CD4-positive, CD25-positive, alpha-beta regulatory T cell (primary cell): ENCODE measurements around the gene TIMM23. TPM values are rescaled to one million over a fixed set of nuclear protein-coding genes. Genes with fewer than 3 reads are reported as not detected.
"Not testable (repeated sequence)": the region's sequence is repeated elsewhere in the genome, so short reads cannot be mapped to it uniquely, and the experiment has no call there.

Experiments used
- ATAC-seq, 2 donors: fragments of 150-1000 bp; cut with Tn5 transposase; one replicate each; pipeline ENCODE4 v1.10.0; 2021; ENCODE audit warnings: low read depth in 2 of 2, moderate number of reproducible peaks in 2 of 2, moderate library complexity in 1 of 2
- DNase-seq, 3 donors: peaks; one replicate each; pipeline versions ENCODE4 v3.0.0 to v3.0.0-alpha.2; 2012 to 2022; ENCODE audit warnings: mixed read lengths in 1 of 3
- H3K27ac ChIP-seq: one replicate; pipeline ENCODE4 v1.7.0; 2013; ENCODE audit warnings: mild to moderate bottlenecking, low read length; ENCODE audit not compliant: insufficient read depth, poor library complexity, severe bottlenecking
- H3K27me3 ChIP-seq: one replicate; pipeline ENCODE4 v1.7.0; 2013; ENCODE audit warnings: low read length; ENCODE audit not compliant: control insufficient read depth, insufficient read depth
- H3K36me3 ChIP-seq: one replicate; pipeline ENCODE4 v1.7.0; 2013; ENCODE audit warnings: mild to moderate bottlenecking, low read length, moderate library complexity; ENCODE audit not compliant: control insufficient read depth, insufficient read depth
- H3K4me1 ChIP-seq: 2 replicates; pipeline ENCODE4 v1.7.0; 2013; ENCODE audit warnings: mild to moderate bottlenecking, low read length; ENCODE audit not compliant: insufficient read depth, control insufficient read depth, poor library complexity, severe bottlenecking
- H3K4me3 ChIP-seq: one replicate; pipeline ENCODE4 v1.7.0; 2013; ENCODE audit warnings: low read depth, mild to moderate bottlenecking, low read length, moderate library complexity
- H3K9me3 ChIP-seq, 2 experiments: 1 replicate in 1 of 2; 2 replicates in 1 of 2; pipeline ENCODE4 v1.7.0; 2013; ENCODE audit warnings: low read length in 2 of 2, mild to moderate bottlenecking in 1 of 2, moderate library complexity in 1 of 2; ENCODE audit not compliant: control insufficient read depth in 2 of 2
- H3K27ac Mint-ChIP-seq, 3 donors: one replicate each; pipeline ENCODE4 v1.8.0; 2020 to 2022; ENCODE audit warnings: mild to moderate bottlenecking in 3 of 3, mixed read lengths in 3 of 3, moderate library complexity in 2 of 3
- H3K27me3 Mint-ChIP-seq: one replicate; pipeline ENCODE4 v1.8.0; 2022; ENCODE audit warnings: mild to moderate bottlenecking, mixed read lengths
- H3K36me3 Mint-ChIP-seq: one replicate; pipeline ENCODE4 v1.8.0; 2020; ENCODE audit warnings: mixed read lengths
- H3K4me1 Mint-ChIP-seq, 4 donors: one replicate each; pipeline ENCODE4 v1.8.0; 2020 to 2022; ENCODE audit warnings: mixed read lengths in 4 of 4, mild to moderate bottlenecking in 1 of 4
- H3K4me3 Mint-ChIP-seq, 4 donors: one replicate each; pipeline ENCODE4 v1.8.0; 2020 to 2022; ENCODE audit warnings: mild to moderate bottlenecking in 4 of 4, mixed read lengths in 4 of 4, moderate library complexity in 3 of 4
- H3K9me3 Mint-ChIP-seq, 7 donors: one replicate each; pipeline ENCODE4 v1.8.0; 2020 to 2022; ENCODE audit warnings: mixed read lengths in 7 of 7, mild to moderate bottlenecking in 3 of 7, moderate library complexity in 2 of 7
- polyA plus RNA-seq, 4 donors: library from polyadenylated mRNA; unstranded; fragments of 300-500 nt; fragmentation: Illumina TruSeq; gene quantifications; one replicate each; pipeline ENCODE4 v1.2.3, GENCODE V29; 2021
- total RNA-seq: library from RNA; stranded (reverse); gene quantifications from one replicate; pipeline ENCODE4 v1.2.3, GENCODE V29; 2022

Gene TIMM23
- total and polyA plus RNA-seq, 5 donors from 2014 or later, result 32.1 to 90.1 (median 74.4) TPM

- peak overlapping the region in 1 of 3 donors; percentile 55 for H3K27ac Mint-ChIP-seq
- H3K4me3 ChIP-seq, H3K27me3 Mint-ChIP-seq: not testable (repeated sequence)
These were observed 1.8 kb downstream of the TIMM23 start for GRCh38 chr10:45974041-45974440.

DNA sequence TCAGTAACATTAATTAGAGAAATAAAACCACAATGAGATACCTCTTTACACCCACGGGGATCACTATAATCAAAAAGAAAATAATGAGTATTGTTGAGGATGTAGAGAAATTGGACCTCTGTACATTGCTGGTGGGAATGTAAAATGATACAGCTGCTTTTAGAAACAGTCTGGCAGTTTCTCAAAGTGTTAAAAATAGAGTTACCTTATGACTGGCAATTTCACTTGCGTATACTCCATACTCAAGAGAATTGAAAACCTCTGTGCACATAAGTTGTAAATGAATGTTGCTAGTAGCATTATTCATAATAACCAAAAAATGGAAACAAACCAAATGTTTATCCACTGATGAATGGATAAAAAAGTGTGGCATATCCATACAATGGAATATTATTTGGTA is 6.3 kb downstream of the TIMM23 start:
- not testable (repeated sequence) for ATAC-seq, H3K27me3 Mint-ChIP-seq, H3K4me3 Mint-ChIP-seq, H3K36me3 Mint-ChIP-seq, H3K27ac Mint-ChIP-seq, H3K36me3 ChIP-seq, H3K9me3 ChIP-seq, DNase-seq, H3K27me3 ChIP-seq, H3K9me3 Mint-ChIP-seq, H3K4me3 ChIP-seq, H3K27ac ChIP-seq, H3K4me1 ChIP-seq
- H3K4me1 Mint-ChIP-seq, result peaks cover 7 to 23% (median 16%) of the 10 kb centered on the region in 4 donors

More at GRCh38 chr10:45974041-45974440, 1.8 kb downstream of the TIMM23 start:
- DNase-seq, H3K36me3 Mint-ChIP-seq, ATAC-seq, H3K9me3 ChIP-seq, H3K27ac ChIP-seq, H3K36me3 ChIP-seq, H3K27me3 ChIP-seq, H3K9me3 Mint-ChIP-seq: not testable (repeated sequence)
- peaks cover 13 to 51% (median 36%) of the 10 kb centered on the region in 4 donors for H3K4me1 Mint-ChIP-seq
- peaks cover 23% of the 10 kb centered on the region for H3K4me1 ChIP-seq
- peak overlapping the region; percentile 68 to 99 (median 96) for H3K4me3 Mint-ChIP-seq

DNA sequence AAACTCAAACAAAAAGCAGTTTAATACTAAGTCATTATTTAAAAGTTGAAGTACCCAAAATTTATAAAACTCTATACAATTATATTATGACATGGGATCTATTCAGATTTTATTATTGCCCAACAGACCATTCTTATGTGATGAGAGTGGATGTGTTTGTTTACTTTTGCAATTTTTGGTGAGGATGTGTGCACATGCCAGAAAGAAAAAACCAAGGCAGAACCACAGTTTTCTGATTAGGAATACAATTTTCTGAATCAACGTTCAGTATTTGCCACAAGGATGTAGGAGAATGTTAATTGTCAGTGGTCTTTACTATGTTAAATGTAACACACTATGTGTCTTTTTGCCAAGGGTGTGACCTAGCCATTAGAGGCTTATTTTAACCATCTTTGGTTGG is 9.1 kb downstream of the TIMM23 start:
- H3K4me1 ChIP-seq, H3K4me3 ChIP-seq, H3K4me1 Mint-ChIP-seq, H3K36me3 Mint-ChIP-seq, H3K9me3 Mint-ChIP-seq, H3K27ac ChIP-seq, H3K4me3 Mint-ChIP-seq, H3K27me3 Mint-ChIP-seq, H3K27ac Mint-ChIP-seq, H3K9me3 ChIP-seq, H3K27me3 ChIP-seq, DNase-seq, ATAC-seq: not testable (repeated sequence)
- peaks cover 12% of the 10 kb centered on the region for H3K36me3 ChIP-seq

DNA sequence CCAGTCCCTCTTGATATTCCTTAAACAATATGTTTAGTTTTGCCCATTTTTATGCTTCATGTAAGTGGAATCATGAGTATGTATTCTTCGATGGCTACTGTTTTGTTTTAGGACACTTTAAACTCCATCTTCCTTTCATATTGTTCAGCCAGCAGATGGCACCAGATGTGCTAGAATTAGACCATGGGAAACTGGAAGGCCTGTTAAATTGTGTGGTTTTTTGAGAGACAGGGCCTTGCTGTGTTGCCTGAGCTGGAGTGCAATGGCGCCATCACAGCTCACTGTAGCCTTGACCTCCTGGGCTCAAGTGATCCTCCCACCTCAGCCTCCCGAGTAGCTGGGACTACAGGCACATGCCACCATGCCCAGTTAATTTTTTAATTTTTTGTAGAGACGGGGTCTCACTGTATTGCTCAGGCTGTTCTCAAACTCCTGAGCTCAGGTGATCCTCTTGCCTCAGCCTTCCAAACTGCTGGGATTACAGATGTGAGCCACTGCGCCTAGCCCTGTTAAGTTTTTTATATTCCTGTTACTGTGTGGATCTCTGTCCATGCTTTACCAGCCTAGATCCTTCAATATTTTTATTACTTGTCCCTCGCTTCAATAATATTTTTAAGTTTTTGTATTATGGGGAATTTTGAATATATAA is 11.4 kb downstream of the TIMM23 start:
- not testable (repeated sequence) for H3K27me3 ChIP-seq, H3K9me3 Mint-ChIP-seq, H3K27ac ChIP-seq, H3K27me3 Mint-ChIP-seq, H3K4me3 ChIP-seq, H3K36me3 Mint-ChIP-seq, H3K9me3 ChIP-seq, H3K4me3 Mint-ChIP-seq, H3K4me1 Mint-ChIP-seq, H3K4me1 ChIP-seq
- ATAC-seq (peak in 1 of 2 donors; percentile 42), DNase-seq (peak; percentile 30 to 60 (median 52))
- peak overlapping the region in 1 of 3 donors; percentile 28 for H3K27ac Mint-ChIP-seq
- peaks cover 12% of the 10 kb centered on the region for H3K36me3 ChIP-seq

DNA sequence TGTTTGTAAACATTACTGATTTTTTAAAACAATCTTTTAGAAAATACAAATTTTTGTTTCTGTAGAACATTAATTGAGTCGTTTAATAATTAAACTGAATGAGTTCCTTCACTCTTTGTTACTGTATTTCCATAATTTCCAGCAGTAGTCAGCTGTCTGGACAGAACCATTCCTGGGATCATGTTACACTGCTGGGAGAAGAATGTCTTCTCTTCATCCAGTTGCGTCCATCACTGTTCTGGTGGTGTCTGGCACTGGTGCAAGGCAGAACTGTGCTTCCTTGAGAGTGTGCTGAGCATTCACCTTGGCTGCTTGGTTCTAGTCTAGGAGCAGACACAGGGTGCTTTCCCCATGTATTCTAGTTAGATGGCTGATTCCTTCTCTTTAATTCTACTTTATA is 12.2 kb downstream of the TIMM23 start:
- not testable (repeated sequence) for H3K4me1 Mint-ChIP-seq, ATAC-seq, H3K4me3 ChIP-seq, H3K27ac Mint-ChIP-seq, H3K27me3 ChIP-seq, H3K27ac ChIP-seq, H3K9me3 ChIP-seq, H3K4me1 ChIP-seq, H3K36me3 ChIP-seq, H3K4me3 Mint-ChIP-seq, H3K27me3 Mint-ChIP-seq, DNase-seq, H3K36me3 Mint-ChIP-seq, H3K9me3 Mint-ChIP-seq

DNA sequence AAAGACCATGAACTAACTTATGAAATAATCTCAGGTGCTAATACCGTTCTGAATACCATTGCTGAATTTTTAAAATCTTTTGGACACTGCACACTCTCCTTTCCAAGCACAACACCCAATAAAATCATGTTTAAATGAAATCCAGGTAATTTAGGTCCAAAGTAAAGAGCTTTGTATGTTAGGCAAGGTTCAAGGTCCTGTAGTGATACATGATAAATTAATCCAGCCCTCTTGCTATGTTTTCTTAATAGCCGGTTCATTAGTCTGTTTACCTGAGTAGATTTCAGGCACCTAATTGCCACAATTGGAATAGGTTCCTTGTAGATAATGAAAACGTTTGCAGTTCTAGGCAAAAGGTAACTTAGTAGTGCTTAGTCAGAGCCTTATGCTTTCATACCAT is 13.3 kb downstream of the TIMM23 start:
- not testable (repeated sequence) for DNase-seq, ATAC-seq

DNA sequence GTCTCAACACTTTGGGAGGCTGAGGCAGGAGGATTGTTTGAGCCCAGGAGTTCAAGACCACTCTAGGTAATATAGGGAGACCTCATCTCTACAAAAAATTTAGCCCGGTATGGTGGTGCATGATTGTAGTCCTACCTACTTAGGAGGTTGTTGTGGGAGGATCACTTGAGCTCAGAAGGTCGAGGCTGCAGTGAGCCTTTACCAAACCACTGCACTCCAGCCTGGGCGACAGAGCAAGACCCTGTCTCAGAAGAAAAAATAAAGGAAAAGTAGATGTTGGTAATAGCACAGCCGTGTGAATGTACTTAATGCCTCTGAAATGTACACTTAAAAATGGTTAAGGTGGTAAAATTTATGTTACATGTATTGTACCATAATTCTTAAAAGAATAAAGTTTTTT is 25.3 kb downstream of the TIMM23 start:
- no peak overlapping the region for H3K27ac ChIP-seq
- H3K27me3 ChIP-seq, result no peaks in the 10 kb centered on the region
- peak overlapping the region in 1 of 3 donors; percentile 47 for H3K27ac Mint-ChIP-seq
- DNase-seq (no peak), ATAC-seq (no peak)
- H3K4me1 Mint-ChIP-seq, result peaks cover 0 to 7% (median 5%) of the 10 kb centered on the region in 4 donors
- H3K36me3 ChIP-seq, result peaks cover 46% of the 10 kb centered on the region
- no peak overlapping the region for H3K4me3 ChIP-seq
- no peaks in the 10 kb centered on the region for H3K27me3 Mint-ChIP-seq
- H3K9me3 Mint-ChIP-seq, result peaks cover 0 to 3% (median 0%) of the 10 kb centered on the region in 7 donors
- no peaks in the 10 kb centered on the region for H3K9me3 ChIP-seq
- no peak overlapping the region for H3K4me3 Mint-ChIP-seq
- no peaks in the 10 kb centered on the region for H3K4me1 ChIP-seq
- H3K36me3 Mint-ChIP-seq, result peaks cover 49% of the 10 kb centered on the region

More for the DNA sequence above, 13.3 kb downstream of the TIMM23 start:
- not testable (repeated sequence) for H3K4me1 Mint-ChIP-seq, H3K4me3 ChIP-seq, H3K4me1 ChIP-seq, H3K36me3 Mint-ChIP-seq, H3K4me3 Mint-ChIP-seq, H3K9me3 ChIP-seq, H3K27ac Mint-ChIP-seq, H3K27me3 ChIP-seq, H3K9me3 Mint-ChIP-seq, H3K27ac ChIP-seq, H3K27me3 Mint-ChIP-seq
- H3K36me3 ChIP-seq, result peaks cover 13% of the 10 kb centered on the region

DNA sequence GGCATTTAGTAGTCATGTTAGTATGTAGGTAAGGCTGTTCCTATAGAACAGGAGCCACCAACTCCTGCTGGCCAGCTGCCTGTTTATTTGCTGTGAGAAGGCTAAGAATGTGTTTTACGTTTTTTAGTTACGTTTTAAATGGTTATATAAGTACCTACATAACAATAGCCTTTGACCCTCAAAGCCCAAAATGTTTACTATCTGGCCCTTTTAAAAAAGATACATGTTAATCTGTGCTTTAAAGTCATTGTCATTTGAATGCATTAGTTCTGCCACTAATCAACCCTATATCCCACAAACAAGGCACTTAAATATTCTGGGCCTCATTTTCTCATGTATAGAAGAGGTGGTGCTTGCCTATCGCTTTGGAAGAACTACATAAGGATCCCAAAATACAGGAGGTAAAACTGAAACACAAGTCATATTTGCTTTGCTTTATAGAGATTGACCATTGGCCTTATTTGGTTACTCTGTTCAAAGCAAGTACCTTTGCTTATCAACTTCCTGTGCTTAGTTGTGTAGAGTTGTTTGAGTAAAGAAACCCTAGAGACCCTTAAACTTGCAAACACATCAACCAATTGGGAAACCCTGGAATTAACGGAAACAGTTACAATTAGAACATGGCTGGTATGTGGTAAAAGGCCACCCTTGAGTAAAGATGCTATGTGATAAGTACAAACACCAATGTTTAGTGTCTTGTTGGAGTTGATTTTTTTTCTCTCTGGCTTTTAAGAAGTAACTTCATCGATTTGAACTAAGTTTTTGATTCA is 25.9 kb downstream of the TIMM23 start:
- Mint-ChIP-seq H3K4me3 (no peak overlapping the region), H3K4me1 (peaks cover 0 to 7% (median 5%) of the 10 kb centered on the region in 4 donors), H3K36me3 (peaks cover 50% of the 10 kb centered on the region), H3K9me3 (peaks cover 0 to 3% (median 0%) of the 10 kb centered on the region in 7 donors), H3K27me3 (no peaks in the 10 kb centered on the region), H3K27ac (no peak overlapping the region)
- Histone ChIP-seq H3K4me3 (no peak overlapping the region), H3K36me3 (peaks cover 49% of the 10 kb centered on the region), H3K27me3 (no peaks in the 10 kb centered on the region), H3K4me1 (no peaks in the 10 kb centered on the region), H3K27ac (no peak overlapping the region), H3K9me3 (no peaks in the 10 kb centered on the region)
- ATAC-seq (no peak), DNase-seq (no peak)
